Astrocyte of the hippocampus (primary cell): ENCODE measurements around the gene CACNA1D.
"Not testable (repeated sequence)": the region's sequence is repeated elsewhere in the genome, so short reads cannot be mapped to it uniquely, and the experiment has no call there.

Source experiments
- DNase-seq: peaks from one replicate; pipeline ENCODE4 v3.0.0; 2011; ENCODE audit warnings: low read depth, low spot score

The CACNA1D gene

DNA sequence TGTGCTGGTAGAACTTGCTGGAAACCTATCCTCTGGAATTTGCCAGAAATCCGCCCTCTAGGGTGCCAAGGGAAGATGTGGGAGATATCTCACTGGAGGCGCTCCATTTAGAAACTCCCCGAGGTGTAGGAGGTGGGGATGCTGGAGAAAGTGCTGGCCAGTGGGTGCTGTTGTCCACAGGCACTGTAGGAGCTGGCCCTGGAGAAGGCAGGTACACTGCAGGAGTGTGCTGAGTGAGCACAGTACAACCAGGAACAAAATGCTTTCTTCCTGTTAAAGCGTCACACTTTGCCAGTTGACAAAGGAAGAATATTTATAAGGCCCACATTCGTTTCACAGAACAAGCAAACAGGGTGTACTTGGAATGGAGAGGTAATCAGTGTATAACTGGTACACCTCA lies 119.9 kb downstream of the CACNA1D start:
- DNase-seq, result no peak

GRCh38 chr3:53616321-53616720 lies 121.9 kb downstream of the CACNA1D start:
- DNase-seq, result no peak

DNA sequence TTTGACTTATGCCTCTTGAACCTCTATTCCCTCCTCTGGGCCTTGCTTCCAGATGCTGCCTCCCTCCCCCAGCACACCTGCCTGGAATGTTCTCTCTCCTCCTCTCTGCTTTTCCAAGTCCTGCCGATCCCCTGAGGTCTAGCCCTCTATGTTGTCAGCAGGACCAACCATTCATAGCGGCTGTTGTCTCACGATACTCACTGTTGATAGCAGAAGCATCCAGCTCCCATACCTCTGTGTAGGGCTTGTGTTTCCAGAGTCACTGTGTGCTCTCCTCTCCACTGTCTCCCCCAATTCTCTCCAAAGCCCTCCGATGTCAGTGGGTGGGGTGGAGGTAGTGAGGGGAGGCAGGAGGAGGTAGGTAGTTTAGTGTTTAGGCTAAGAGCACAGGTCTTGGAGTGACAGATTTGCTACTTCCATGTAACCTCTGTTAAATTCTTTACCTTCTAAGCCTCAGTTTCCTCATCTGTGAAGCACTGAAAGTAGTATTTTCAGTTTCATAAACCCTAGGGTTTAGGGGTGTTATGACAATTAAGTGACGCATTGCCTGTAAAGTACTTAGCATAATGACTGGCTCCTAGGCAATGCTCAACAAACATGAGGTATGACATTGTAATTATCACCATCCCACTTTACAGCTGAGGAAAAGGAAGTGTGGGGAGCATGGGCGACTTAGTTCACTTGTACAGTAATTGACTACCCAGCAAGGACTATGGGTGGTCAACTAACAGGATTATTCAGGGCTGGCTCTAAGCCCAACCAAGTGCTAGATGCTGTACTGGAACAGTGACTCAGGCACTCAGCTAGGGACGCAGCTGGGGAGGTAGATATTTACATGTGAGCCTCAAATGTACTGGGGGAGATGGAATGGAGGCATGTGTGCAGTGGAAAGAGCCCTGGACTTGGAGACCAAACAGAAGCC lies 122.8 kb downstream of the CACNA1D start:
- DNase-seq, result peak; percentile 16

GRCh38 chr3:53617893-53618523 lies 123.6 kb downstream of the CACNA1D start:
- DNase-seq, result no peak

- no peak for DNase-seq
Observed at GRCh38 chr3:53618524-53618906, 124.1 kb downstream of the CACNA1D start.

GRCh38 chr3:53618936-53619335 lies 124.5 kb downstream of the CACNA1D start:
- no peak for DNase-seq

DNA sequence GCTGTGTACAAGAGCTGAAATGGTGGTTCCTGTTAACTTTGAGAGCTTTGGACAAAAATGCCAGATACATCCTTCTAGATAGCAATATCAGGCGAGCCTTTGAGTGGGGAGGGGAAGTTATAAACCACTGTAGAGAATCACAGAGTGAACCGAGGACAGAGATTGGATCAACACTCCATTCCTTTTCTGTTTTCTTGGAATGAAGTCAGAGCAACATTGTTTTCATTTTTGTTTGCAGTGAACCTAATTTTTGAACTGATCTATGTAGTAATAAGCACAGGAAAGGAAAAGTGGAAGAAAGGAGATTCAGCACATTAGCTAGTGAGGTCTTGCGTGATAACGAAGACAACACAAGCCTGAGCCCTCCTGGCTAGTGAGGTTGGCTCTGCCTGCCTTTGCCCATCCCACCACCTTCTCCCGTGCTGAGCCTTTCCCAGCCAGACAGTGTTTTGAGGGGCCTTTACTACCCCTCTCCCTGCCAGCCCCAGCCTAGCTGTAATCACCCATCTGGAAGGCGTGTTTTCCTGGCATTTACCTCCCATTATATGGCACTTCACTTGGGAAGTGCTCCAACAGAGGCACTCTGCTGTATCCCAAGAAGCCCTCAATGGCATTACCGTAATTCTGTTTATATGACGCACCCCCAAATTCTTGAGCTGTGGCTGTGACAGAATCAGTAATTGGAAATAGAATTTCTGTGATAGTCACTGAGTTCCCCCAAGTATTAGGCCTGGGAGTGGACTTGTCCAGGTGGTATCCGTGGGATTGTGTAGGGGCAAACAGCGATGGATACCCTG lies 129.8 kb downstream of the CACNA1D start:
- no peak for DNase-seq

DNA sequence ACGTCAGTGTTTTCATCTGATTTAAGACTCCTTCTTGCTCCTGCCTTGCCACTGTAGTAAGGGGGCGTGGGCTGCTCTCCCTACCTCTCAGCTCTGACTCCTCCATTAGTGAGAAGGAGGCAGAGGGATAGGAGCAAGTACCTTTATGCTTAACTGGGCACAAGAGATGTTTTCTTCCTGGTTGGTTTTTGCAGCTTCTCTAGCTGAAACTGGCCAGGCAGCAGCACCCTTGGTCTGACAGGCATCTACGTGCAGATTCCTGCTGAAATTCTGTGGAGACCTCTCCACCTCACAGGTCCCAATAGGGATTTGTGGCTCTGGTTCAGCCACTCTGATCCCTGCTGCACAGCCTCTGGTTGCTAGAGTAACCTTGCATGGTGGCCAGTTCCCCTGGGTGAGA lies 132.5 kb downstream of the CACNA1D start:
- no peak for DNase-seq

DNA sequence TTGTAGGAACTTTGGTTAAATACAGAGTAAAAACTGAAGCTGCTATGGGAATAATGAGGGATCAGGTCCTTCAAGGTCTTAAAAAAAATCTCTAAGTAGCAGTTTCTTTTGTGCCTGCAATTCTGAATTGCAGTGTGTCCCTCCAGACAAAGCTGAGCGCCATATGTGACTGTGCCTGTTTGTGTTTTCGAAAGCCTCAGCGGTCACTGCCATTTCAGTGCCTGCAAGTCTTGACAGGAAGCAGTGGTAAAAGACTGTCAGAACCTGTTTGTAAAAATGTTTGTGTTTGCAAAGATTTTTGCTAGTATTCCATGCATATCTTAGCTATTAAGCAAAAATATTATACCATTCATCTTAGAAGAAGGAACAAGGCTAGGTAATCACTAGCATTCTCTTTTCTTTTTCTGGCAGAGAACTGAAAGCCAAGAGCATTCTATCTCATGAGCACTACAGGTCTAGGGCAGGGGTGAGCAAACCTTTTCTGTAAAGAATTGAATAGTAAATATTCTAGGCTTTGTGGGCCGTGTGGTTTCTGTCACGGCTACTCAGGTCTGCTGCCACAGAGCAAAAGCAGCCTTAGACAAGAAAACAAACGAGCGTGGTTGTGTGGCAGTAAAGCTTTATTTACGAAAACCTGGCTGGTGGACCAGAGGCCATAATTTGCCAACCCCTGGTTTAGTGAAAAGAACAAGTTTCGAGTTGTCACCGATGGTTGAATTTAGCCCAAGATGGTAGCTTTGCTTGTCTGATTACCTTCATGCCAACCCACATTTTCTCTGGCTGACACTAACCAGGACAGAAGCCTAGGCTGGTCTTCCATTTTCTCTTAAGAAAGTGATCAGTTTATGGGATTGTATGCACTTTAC lies 134.4 kb downstream of the CACNA1D start:
- peak; percentile 18 for DNase-seq

- no peak for DNase-seq
Observed at GRCh38 chr3:53629402-53629723, 135.0 kb downstream of the CACNA1D start.

- DNase-seq, result peak; percentile 60
Observed at GRCh38 chr3:53630547-53630946, 136.1 kb downstream of the CACNA1D start.

- DNase-seq, result no peak
Observed at GRCh38 chr3:53633197-53633787, 138.9 kb downstream of the CACNA1D start.

GRCh38 chr3:53635041-53635440 lies 140.6 kb downstream of the CACNA1D start:
- no peak for DNase-seq

DNA sequence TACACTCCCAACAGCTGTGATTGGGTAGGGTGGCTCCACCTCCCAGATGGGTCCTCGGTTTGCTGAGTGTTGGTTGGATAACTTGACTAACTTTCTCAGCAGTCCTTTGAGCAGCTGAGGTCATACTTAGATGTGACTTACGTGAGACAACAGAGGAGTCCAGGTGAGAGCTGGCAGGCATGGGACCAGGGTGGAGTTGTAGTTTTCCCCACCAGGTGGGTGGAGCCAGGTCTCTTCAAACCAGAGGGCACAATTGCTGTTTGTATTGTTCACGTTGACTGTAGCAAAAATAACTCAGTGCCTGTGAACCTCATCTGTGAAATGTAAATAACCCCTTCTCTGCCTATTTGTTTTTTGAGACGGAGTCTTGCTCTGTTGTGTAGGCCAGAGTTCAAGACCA lies 144.4 kb downstream of the CACNA1D start:
- DNase-seq, result not testable (repeated sequence)

- DNase-seq, result no peak
Observed at GRCh38 chr3:53641397-53641796, 147.0 kb downstream of the CACNA1D start.

- DNase-seq, result no peak
Observed at GRCh38 chr3:53642211-53642610, 147.8 kb downstream of the CACNA1D start.

GRCh38 chr3:53643757-53644156 lies 149.3 kb downstream of the CACNA1D start:
- DNase-seq, result no peak

DNA sequence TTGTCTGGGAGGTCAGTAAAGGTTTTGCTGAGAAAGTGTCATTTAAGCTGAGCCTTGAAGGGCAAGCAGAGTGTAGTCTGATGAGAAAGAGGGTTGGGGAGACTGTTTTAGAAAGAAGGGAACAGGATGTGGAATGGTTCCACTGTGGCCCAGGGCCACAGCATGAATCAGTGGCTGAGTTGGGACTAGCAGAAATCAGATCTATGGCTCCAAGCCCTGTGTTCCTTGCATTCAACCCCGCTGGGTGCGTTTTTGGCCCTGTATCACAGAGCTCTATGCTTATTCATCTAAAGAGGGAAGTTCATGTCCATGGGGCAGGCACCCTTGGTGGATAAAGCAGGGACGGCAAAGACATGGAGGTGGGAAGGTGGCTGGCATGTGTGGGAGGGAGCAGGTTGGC lies 151.3 kb downstream of the CACNA1D start:
- no peak for DNase-seq

DNA sequence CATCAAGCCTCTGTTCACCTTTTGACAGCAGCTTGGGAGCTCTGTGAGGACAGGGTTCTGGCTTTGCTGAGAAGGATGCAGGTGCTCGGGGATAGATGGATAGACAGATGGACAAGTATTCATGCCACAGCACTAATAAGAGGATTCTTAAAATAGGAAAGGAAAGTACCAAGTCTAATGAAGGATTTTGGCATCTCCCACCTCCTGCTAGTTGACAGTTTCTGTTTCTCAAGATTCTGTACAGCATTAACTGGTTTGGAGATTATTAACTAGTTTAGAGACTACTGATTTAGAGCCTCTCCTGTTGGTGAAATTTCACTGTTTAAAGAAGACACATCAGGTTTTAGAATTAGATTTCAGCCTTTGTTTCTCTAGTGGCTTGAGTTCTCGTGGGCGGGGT lies 152.3 kb downstream of the CACNA1D start:
- no peak for DNase-seq

GRCh38 chr3:53649816-53650215 lies 155.4 kb downstream of the CACNA1D start:
- no peak for DNase-seq

DNA sequence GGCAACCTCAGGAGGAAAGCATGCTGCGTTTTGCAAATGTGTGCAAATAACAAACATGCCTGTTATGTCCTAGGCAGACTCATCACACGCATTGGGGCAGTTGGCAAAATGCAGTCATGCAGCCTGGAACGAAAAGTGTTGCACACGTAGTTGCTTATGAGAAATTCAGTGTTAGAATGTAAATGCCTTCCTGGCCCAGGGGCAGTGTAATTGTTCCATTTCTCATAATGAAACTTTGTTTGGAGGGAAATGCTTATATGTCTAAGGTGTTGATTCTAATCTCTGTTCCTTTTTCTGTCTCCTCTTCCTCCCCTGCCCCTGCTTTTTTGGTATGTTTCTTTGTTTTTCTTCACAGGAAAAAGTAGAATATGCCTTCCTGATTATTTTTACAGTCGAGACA lies 156.0 kb downstream of the CACNA1D start:
- DNase-seq, result no peak
